Measurements from ENCODE around the gene SLC9A6. TPM values are rescaled to one million over a fixed set of nuclear protein-coding genes. Genes with fewer than 3 reads are reported as not detected.

SLC9A6 gene
- polyA plus RNA-seq (2014; cell fraction: cytosol; rRNA removed) = 9.7 and 11.9 TPM in 2 replicates
- 6.9 and 7.3 TPM in 2 replicates for polyA plus RNA-seq (2014; cell fraction: nucleus; rRNA removed)

- DNase-seq (ENCODE audit: low spot score) = peak; percentile 73
These were observed at the start of gene SLC9A6 for GRCh38 chrX:135985157-135985972. Gene SLC9A6 (plus strand): TSS chrX:135985435. CDS start chrX:135985659, 224 bp downstream.

GRCh38 chrX:135944486-135944885 is 40.7 kb upstream of the SLC9A6 start:
- no peak for DNase-seq (ENCODE audit: low spot score)

GRCh38 chrX:135951291-135951690 is 33.9 kb upstream of the SLC9A6 start:
- DNase-seq (ENCODE audit: low spot score) = no peak

GRCh38 chrX:135973025-135973547 is 12.1 kb upstream of the SLC9A6 start:
- DNase-seq (ENCODE audit: low spot score) = no peak

- peak; percentile 85 for DNase-seq (ENCODE audit: low spot score)
These were observed 11.5 kb upstream of the SLC9A6 start, which contains the start of gene MMGT1 for GRCh38 chrX:135973548-135974278. Gene MMGT1 (minus strand): TSS chrX:135973988. CDS start chrX:135973675, 313 bp downstream.

- peak; percentile 1 for DNase-seq (ENCODE audit: low spot score)
These were observed 10.9 kb upstream of the SLC9A6 start for GRCh38 chrX:135974279-135974856.

- DNase-seq (ENCODE audit: low spot score) = no peak
These were observed 9.8 kb upstream of the SLC9A6 start for GRCh38 chrX:135975421-135975820.

- DNase-seq (ENCODE audit: low spot score) = no peak
These were observed 7.6 kb upstream of the SLC9A6 start for GRCh38 chrX:135977611-135978010.

GRCh38 chrX:135981010-135981409 is 4.2 kb upstream of the SLC9A6 start:
- no peak for DNase-seq (ENCODE audit: low spot score)

GRCh38 chrX:135981668-135982067 is 3.6 kb upstream of the SLC9A6 start:
- DNase-seq (ENCODE audit: low spot score) = no peak

- DNase-seq (ENCODE audit: low spot score) = no peak
These were observed 2.4 kb upstream of the SLC9A6 start for GRCh38 chrX:135982860-135983259.

GRCh38 chrX:135984256-135984655 is 979 bp upstream of the SLC9A6 start:
- DNase-seq (ENCODE audit: low spot score) = no peak

- DNase-seq (ENCODE audit: low spot score) = no peak
These were observed 461 bp upstream of the SLC9A6 start for GRCh38 chrX:135984791-135985156.

GRCh38 chrX:135985973-135986310 is 707 bp downstream of the SLC9A6 start:
- DNase-seq (ENCODE audit: low spot score) = no peak

GRCh38 chrX:135988245-135988644 is 3.0 kb downstream of the SLC9A6 start:
- DNase-seq (ENCODE audit: low spot score) = no peak

- no peak for DNase-seq (ENCODE audit: low spot score)
These were observed 29.8 kb downstream of the SLC9A6 start for GRCh38 chrX:136015016-136015415.

- no peak for DNase-seq (ENCODE audit: low spot score)
These were observed 31.6 kb downstream of the SLC9A6 start for GRCh38 chrX:136016881-136017280.

- no peak for DNase-seq (ENCODE audit: low spot score)
These were observed 34.0 kb downstream of the SLC9A6 start for GRCh38 chrX:136019226-136019625.

GRCh38 chrX:136021160-136021559 is 35.9 kb downstream of the SLC9A6 start:
- no peak for DNase-seq (ENCODE audit: low spot score)

GRCh38 chrX:136021903-136022302 is 36.7 kb downstream of the SLC9A6 start:
- DNase-seq (ENCODE audit: low spot score) = no peak

GRCh38 chrX:136025091-136025490 is 39.9 kb downstream of the SLC9A6 start:
- no peak for DNase-seq (ENCODE audit: low spot score)

GRCh38 chrX:136028383-136028984 is 43.2 kb downstream of the SLC9A6 start:
- peak; percentile 33 for DNase-seq (ENCODE audit: low spot score)

Data from SK-N-DZ (cell line).